Left ventricle myocardium inferior (tissue), 1 donor: ENCODE results near the gene ADK. TPM values are rescaled to one million over a fixed set of nuclear protein-coding genes. Genes with fewer than 3 reads are reported as not detected.

ENCODE experiments used
- DNase-seq: peaks from one replicate; pipeline ENCODE4 v3.0.0-alpha.2; 2020
- H3K27ac ChIP-seq: fragments of 200-600 bp; replicated peaks from 2 replicates; pipeline ENCODE4 v1.8.0; 2021
- H3K27me3 ChIP-seq: fragments of 200-600 bp; 2 replicates; pipeline ENCODE4 v1.8.0; 2021; ENCODE audit warnings: low read depth
- H3K36me3 ChIP-seq: fragments of 200-600 bp; 2 replicates; pipeline ENCODE4 v1.8.0; 2021
- H3K4me1 ChIP-seq: fragments of 200-600 bp; 2 replicates; pipeline ENCODE4 v1.8.0; 2021
- H3K4me3 ChIP-seq: fragments of 200-600 bp; 2 replicates; pipeline ENCODE4 v1.8.0; 2021; ENCODE audit warnings: mild to moderate bottlenecking, moderate library complexity
- H3K9me3 ChIP-seq: fragments of 200-600 bp; replicated peaks from 2 replicates; pipeline ENCODE4 v1.8.0; 2021
- intact Hi-C: fragments of 100-400 bp; cut with micrococcal nuclease; formaldehyde crosslinking; loops from one replicate; pipeline ENCODE4 v1.11.0; 2022
- total RNA-seq: library from RNA; stranded (reverse); fragmentation: NEBNext Ultra II Directional; extraction: Animal tissue kit (Norgen Biotek cat#: 25700); gene quantifications from one replicate; pipeline ENCODE4 v1.2.1, GENCODE V29; 2021
- TF ChIP-seq, protein P1 (sequence below): fragments of 200-600 bp; IDR thresholded peaks from 2 replicates; pipeline ENCODE4 v1.8.0; 2021; ENCODE audit warnings: antibody characterized with exemption, mild to moderate bottlenecking, borderline replicate concordance
- donor health status: DM: no; HTN: yes; CAD: no; lungs with severe emphysema.

The ADK gene
- total RNA-seq, 1 donor from 2014 or later = 41.3 TPM

DNA sequence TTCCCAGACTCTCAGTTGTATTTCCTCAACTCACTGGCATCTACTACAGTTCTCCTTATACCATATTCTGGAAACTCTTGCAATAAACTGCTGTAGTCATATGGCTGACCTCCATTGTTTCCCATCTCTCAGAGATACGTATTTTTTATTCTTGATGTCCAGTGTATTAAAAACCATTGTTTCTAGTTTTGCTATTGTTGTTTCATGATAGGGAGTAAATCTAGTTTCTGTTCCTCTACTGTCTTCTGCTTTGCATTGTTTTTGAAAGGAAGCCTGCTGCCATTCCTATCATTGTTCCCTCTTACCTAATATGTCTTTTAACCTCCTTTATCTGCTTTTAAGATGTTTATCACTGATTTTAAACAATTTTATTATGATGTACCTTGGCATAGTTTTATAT lies 255.0 kb downstream of the ADK start:
- no peaks in the 10 kb centered on the region for H3K36me3 ChIP-seq
- H3K27ac ChIP-seq = no peak overlapping the region
- intact Hi-C loops = no loop called here
- no peak overlapping the region for H3K4me3 ChIP-seq
- H3K27me3 ChIP-seq = no peaks in the 10 kb centered on the region
- TF ChIP-seq, protein P1, sequence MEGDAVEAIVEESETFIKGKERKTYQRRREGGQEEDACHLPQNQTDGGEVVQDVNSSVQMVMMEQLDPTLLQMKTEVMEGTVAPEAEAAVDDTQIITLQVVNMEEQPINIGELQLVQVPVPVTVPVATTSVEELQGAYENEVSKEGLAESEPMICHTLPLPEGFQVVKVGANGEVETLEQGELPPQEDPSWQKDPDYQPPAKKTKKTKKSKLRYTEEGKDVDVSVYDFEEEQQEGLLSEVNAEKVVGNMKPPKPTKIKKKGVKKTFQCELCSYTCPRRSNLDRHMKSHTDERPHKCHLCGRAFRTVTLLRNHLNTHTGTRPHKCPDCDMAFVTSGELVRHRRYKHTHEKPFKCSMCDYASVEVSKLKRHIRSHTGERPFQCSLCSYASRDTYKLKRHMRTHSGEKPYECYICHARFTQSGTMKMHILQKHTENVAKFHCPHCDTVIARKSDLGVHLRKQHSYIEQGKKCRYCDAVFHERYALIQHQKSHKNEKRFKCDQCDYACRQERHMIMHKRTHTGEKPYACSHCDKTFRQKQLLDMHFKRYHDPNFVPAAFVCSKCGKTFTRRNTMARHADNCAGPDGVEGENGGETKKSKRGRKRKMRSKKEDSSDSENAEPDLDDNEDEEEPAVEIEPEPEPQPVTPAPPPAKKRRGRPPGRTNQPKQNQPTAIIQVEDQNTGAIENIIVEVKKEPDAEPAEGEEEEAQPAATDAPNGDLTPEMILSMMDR = no peak
- no peaks in the 10 kb centered on the region for H3K4me1 ChIP-seq
- peaks cover 15% of the 10 kb centered on the region for H3K9me3 ChIP-seq
- DNase-seq = no peak

DNA sequence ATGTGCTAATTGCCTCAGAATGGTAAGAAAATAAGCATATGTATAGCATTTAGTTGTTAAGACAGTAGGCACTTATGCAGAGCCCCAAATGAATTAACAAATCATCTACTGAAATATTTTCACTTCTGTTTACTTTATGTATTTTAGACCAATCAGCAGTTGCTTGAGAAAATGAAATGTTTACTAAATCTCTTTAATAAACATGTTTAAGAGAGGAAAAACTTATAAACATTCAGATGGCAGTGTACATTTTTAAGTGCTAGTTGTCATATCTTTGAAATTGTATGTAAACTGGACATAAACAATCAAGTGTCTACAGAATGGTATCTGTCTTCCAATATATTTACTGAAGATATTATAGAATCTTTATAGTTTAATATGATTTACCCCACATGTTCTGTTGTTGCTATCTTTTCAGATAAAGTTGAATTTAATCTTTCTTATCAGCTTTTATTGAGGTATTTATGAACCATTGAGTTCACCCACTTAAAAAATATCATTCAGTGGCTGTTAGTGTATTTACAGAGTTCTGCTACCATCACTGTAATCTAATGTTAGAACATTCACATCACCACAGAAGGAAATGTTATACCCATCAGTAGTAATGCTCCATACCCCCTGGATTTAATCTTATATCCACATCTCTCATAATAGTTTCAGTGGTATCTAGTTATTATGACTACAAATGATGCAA lies 264.3 kb downstream of the ADK start:
- TF ChIP-seq, protein P1 = no peak
- intact Hi-C loops = no loop called here
- DNase-seq = no peak

DNA sequence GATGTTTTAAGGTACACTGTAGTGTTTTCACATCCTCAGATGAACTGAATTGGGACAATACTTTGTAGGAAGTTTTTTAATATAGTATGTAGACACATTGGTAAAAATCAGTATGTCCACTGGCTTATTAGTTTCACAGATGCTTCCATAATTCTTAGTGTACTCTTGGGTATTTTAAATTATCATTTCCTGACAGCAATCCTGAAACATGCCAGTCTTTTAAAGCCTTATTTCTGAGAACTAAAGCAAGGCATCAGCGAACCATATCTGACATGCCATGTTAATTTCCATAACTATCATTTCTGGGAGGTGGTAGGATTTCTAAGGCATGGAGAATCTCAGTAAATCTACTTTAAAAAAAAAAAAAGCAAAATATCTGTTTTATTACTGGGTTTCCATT lies 266.4 kb downstream of the ADK start:
- Histone ChIP-seq H3K4me1 (peaks cover 20% of the 10 kb centered on the region), H3K9me3 (peaks cover 4% of the 10 kb centered on the region), H3K36me3 (peaks cover under 1% of the 10 kb centered on the region), H3K27me3 (no peaks in the 10 kb centered on the region), H3K4me3 (no peak overlapping the region), H3K27ac (no peak overlapping the region)
- TF ChIP-seq, protein P1 = no peak
- DNase-seq = no peak
- intact Hi-C loops = no loop called here

More for the DNA sequence above, 264.3 kb downstream of the ADK start:
- peaks cover 4% of the 10 kb centered on the region for H3K9me3 ChIP-seq
- H3K36me3 ChIP-seq = peaks cover 9% of the 10 kb centered on the region
- no peak overlapping the region for H3K4me3 ChIP-seq
- H3K4me1 ChIP-seq = peaks cover 20% of the 10 kb centered on the region
- H3K27me3 ChIP-seq = no peaks in the 10 kb centered on the region
- no peak overlapping the region for H3K27ac ChIP-seq

DNA sequence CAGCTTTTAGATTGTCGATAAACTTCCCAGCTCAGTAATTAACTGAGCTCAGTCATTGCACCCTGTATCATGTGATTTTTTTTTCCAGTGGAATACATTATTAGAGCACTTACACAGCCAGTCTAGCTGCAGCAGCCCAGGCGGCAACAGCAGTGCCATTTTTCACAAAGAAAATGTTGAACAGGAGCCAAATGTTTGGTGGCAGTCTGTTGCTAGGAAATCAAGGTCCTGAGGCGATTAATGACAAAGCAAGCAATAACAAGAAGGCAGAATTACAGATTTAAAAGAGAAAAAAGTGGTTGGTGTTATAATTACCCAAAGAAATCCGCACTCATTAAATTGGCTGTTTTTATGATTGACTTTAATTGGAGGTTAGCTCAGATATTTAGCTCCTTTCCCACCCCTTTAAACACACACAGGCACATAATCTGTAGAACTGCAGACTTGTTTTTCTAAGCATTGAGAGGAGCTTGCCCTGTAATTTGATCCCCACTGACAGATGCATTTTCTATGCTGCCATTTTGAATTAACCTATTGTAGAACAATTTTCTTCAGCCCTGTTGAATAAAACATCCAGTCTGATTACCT lies 267.4 kb downstream of the ADK start:
- no peaks in the 10 kb centered on the region for H3K36me3 ChIP-seq
- H3K9me3 ChIP-seq = no peaks in the 10 kb centered on the region
- H3K27ac ChIP-seq = no peak overlapping the region
- TF ChIP-seq, protein P1 = no peak
- H3K4me1 ChIP-seq = peaks cover 20% of the 10 kb centered on the region
- peak overlapping the region; percentile 26 for H3K4me3 ChIP-seq
- no peak for DNase-seq
- intact Hi-C loops = no loop called here
- no peaks in the 10 kb centered on the region for H3K27me3 ChIP-seq

DNA sequence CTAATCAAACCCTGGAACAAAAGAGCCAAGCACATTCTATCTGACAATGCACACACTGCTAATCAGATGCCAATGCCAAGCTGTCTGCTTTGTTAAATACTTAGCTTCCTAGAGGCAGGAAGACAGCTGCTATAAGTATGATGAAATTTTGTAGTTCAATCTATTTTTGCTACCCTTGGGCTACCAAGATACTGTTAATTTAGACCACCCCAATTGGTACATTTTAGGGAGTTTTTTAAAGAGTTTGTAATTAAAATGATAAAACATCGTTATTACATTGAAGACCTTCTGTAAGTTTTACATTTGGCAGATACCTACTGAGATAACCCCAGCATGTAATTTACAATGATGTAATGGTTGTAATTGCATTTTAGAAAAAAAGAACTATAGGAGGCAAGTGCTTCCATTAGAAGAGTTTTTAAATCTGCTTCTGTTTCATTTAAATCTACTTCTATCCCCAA lies 268.5 kb downstream of the ADK start:
- no peak overlapping the region for H3K27ac ChIP-seq
- H3K4me1 ChIP-seq = peaks cover 20% of the 10 kb centered on the region
- intact Hi-C loops = no loop called here
- no peaks in the 10 kb centered on the region for H3K9me3 ChIP-seq
- TF ChIP-seq, protein P1 = no peak
- no peaks in the 10 kb centered on the region for H3K27me3 ChIP-seq
- H3K36me3 ChIP-seq = no peaks in the 10 kb centered on the region
- no peak for DNase-seq
- no peak overlapping the region for H3K4me3 ChIP-seq
